ENCODE measurements around the gene DDX39A.
"Not testable (repeated sequence)": the region's sequence is repeated elsewhere in the genome, so short reads cannot be mapped to it uniquely, and the experiment has no call there.

The DDX39A gene

DNA sequence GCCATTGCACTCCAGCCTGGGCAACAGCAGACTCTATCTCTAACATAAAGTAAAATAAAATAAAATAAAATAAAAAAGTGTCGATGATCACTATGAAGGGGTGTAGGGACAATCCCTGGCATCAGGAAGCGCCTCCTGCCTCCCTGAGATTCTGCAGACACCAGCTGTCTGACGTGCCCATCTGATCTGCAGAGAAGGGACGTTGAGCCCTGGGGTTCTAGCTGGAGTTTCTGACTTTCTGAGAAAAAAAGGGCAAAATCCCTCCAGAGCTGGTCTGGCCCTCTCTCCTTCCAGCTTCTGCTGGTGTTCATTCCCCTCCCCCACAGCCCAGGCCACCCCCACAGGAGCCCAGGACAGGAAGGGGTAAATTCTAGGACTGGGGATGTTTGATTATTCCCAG, 40.3 kb downstream of the DDX39A start:
- Histone ChIP-seq H3K4ac (ENCODE audit: low read depth, low read length) (no peak overlapping the region), H2BK15ac (replicated peaks; ENCODE audit: low read depth) (no peak overlapping the region), H3K27ac (ENCODE audit: low read depth, low read length) (no peak overlapping the region), H2BK120ac (ENCODE audit: low read depth, low read length) (no peak overlapping the region), H3K4me2 (ENCODE audit: low read length) (no peak overlapping the region), H4K5ac (ENCODE audit: low read length) (no peak overlapping the region), H3K36me3 (ENCODE audit: control insufficient read depth, insufficient read depth, low read length) (no peaks in the 10 kb centered on the region), H3K56ac (ENCODE audit: low read length) (no peak overlapping the region), H4K8ac (ENCODE audit: low read depth, low read length) (no peak overlapping the region), H3K23ac (ENCODE audit: low read length) (no peak overlapping the region), H3K4me1 (ENCODE audit: control insufficient read depth, low read depth, low read length) (no peaks in the 10 kb centered on the region), H3K27me3 (ENCODE audit: insufficient read depth, low read length, poor library complexity) (no peaks in the 10 kb centered on the region), H3K79me2 (ENCODE audit: control insufficient read depth, insufficient read depth, low read length) (no peaks in the 10 kb centered on the region), H3K18ac (ENCODE audit: low read length) (no peak overlapping the region), H3K79me1 (ENCODE audit: low read length) (no peaks in the 10 kb centered on the region), H2AK5ac (ENCODE audit: low read length) (no peak overlapping the region), H3K9ac (ENCODE audit: low read length) (no peak overlapping the region), H3K4me3 (ENCODE audit: low read length) (no peak overlapping the region), H2BK5ac (ENCODE audit: low read length) (no peak overlapping the region)
- WGBS (ENCODE audit: extremely low coverage, insufficient coverage, low lambda C conversion rate) = no CpG with 5 or more reads among the region's 4 CpGs
- no peak for DNase-seq

DNA sequence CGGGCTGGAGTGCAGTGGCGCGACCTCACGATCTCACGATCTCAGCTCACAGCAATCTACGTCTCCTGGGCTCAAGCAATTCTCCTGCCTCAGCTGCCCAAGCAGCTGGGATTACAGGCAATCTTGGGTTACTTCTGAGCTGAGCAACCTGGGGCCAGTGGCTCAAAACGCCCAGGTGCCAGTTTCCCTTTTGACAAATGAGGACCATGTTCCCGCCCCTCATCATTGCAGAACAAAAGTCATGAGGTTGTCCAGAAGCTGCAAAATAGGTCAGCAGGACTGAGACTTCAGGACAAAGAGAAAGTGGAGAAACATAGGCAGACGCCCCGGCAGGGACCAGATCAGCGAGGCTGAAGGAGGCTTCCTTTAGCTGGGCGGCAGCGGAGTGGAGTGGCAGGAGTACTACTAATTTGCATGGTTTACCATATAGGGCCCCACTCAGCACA, 41.2 kb downstream of the DDX39A start:
- H3K4me1 ChIP-seq (ENCODE audit: control insufficient read depth, low read depth, low read length) = no peaks in the 10 kb centered on the region
- no peak overlapping the region for H3K18ac ChIP-seq (ENCODE audit: low read length)
- no peak overlapping the region for H4K8ac ChIP-seq (ENCODE audit: low read depth, low read length)
- no peak overlapping the region for H2BK120ac ChIP-seq (ENCODE audit: low read depth, low read length)
- H2BK5ac ChIP-seq (ENCODE audit: low read length) = no peak overlapping the region
- H3K23ac ChIP-seq (ENCODE audit: low read length) = no peak overlapping the region
- WGBS (ENCODE audit: extremely low coverage, insufficient coverage, low lambda C conversion rate) = no CpG with 5 or more reads among the region's 13 CpGs
- no peak overlapping the region for H3K27ac ChIP-seq (ENCODE audit: low read depth, low read length)
- DNase-seq = peak; percentile 59
- H3K4me3 ChIP-seq (ENCODE audit: low read length) = no peak overlapping the region
- H3K56ac ChIP-seq (ENCODE audit: low read length) = peak overlapping the region; percentile 49
- no peak overlapping the region for H4K5ac ChIP-seq (ENCODE audit: low read length)
- H2AK5ac ChIP-seq (ENCODE audit: low read length) = no peak overlapping the region
- no peak overlapping the region for H3K4me2 ChIP-seq (ENCODE audit: low read length)
- no peaks in the 10 kb centered on the region for H3K27me3 ChIP-seq (ENCODE audit: insufficient read depth, low read length, poor library complexity)
- no peak overlapping the region for H3K9ac ChIP-seq (ENCODE audit: low read length)
- H3K36me3 ChIP-seq (ENCODE audit: control insufficient read depth, insufficient read depth, low read length) = no peaks in the 10 kb centered on the region
- no peaks in the 10 kb centered on the region for H3K79me1 ChIP-seq (ENCODE audit: low read length)
- no peak overlapping the region for H2BK15ac ChIP-seq (replicated peaks; ENCODE audit: low read depth)
- H3K4ac ChIP-seq (ENCODE audit: low read depth, low read length) = no peak overlapping the region
- no peaks in the 10 kb centered on the region for H3K79me2 ChIP-seq (ENCODE audit: control insufficient read depth, insufficient read depth, low read length)

DNA sequence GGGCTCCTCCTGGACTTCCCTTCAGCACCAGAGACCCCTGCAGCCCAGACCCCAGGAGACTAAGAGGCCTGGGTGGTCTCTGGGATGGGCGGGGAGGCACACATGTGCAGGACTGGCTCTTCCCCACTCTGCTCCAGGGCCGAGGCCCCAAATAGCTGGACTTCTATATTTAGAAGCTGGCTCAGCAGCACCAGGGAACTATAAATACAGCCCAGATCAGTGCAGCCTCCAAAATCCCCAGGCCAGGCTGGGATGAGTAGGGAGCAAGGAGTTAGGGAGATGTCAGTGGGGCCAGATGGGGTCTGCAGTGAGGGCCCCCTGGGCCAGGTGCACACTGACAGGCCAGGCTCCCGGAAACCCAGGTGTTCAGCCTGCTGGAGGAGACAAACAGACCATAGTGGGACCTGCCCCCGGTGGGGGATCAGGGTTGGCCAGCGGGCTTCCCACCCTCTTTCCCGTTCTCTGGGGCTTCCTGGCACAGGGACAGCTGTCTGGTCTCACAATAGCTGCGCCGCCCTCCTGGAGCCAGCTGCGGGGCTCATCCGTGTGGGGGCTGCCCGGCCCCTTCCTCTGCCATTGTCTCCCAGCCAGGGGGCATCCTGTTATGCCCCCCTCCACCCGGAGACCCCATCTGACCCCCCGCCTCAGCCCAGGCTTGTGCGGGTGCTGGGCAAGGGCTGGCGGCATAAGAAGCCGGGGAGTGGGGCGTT, 43.4 kb downstream of the DDX39A start:
- no peak overlapping the region for H3K56ac ChIP-seq (ENCODE audit: low read length)
- DNase-seq = no peak
- no CpG with 5 or more reads among the region's 17 CpGs for WGBS (ENCODE audit: extremely low coverage, insufficient coverage, low lambda C conversion rate)
- H2BK120ac ChIP-seq (ENCODE audit: low read depth, low read length) = no peak overlapping the region
- H3K18ac ChIP-seq (ENCODE audit: low read length) = no peak overlapping the region
- H3K4ac ChIP-seq (ENCODE audit: low read depth, low read length) = no peak overlapping the region
- no peaks in the 10 kb centered on the region for H3K79me2 ChIP-seq (ENCODE audit: control insufficient read depth, insufficient read depth, low read length)
- H4K8ac ChIP-seq (ENCODE audit: low read depth, low read length) = no peak overlapping the region
- H3K4me3 ChIP-seq (ENCODE audit: low read length) = no peak overlapping the region
- no peaks in the 10 kb centered on the region for H3K36me3 ChIP-seq (ENCODE audit: control insufficient read depth, insufficient read depth, low read length)
- no peak overlapping the region for H4K5ac ChIP-seq (ENCODE audit: low read length)
- H3K23ac ChIP-seq (ENCODE audit: low read length) = no peak overlapping the region
- H2BK15ac ChIP-seq (replicated peaks; ENCODE audit: low read depth) = no peak overlapping the region
- H3K27me3 ChIP-seq (ENCODE audit: insufficient read depth, low read length, poor library complexity) = no peaks in the 10 kb centered on the region
- H3K27ac ChIP-seq (ENCODE audit: low read depth, low read length) = no peak overlapping the region
- H3K4me2 ChIP-seq (ENCODE audit: low read length) = no peak overlapping the region
- H3K4me1 ChIP-seq (ENCODE audit: control insufficient read depth, low read depth, low read length) = no peaks in the 10 kb centered on the region
- H2BK5ac ChIP-seq (ENCODE audit: low read length) = no peak overlapping the region
- no peak overlapping the region for H2AK5ac ChIP-seq (ENCODE audit: low read length)
- H3K79me1 ChIP-seq (ENCODE audit: low read length) = no peaks in the 10 kb centered on the region
- no peak overlapping the region for H3K9ac ChIP-seq (ENCODE audit: low read length)

DNA sequence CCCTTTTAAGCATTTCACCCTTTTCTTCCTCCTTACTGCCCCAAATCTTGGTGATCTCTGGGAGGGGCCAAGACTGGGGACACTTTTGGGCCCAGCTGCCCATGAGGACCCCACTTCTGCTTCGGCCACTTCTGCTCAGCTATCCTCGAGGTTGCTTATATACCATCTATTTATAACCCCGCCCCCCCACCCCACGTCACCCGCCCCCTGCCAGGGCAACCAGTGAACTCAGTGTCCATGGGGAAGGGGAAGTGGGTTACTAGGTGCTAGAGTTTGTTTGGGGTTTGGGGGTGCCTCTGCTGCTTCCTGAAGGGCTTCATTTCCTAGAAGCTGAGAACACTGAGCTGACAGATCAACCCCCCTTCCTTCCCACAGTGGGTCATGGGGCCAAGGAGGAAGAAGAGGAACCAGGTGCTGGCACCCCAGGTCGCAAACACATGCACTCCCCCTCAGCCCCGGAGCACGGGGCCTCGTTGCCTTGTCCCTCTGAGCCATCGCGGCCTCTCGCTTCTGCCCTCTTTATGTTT, 44.0 kb downstream of the DDX39A start:
- Histone ChIP-seq H3K18ac (ENCODE audit: low read length) (no peak overlapping the region), H3K27ac (ENCODE audit: low read depth, low read length) (no peak overlapping the region), H3K4me1 (ENCODE audit: control insufficient read depth, low read depth, low read length) (no peaks in the 10 kb centered on the region), H3K36me3 (ENCODE audit: control insufficient read depth, insufficient read depth, low read length) (no peaks in the 10 kb centered on the region), H4K5ac (ENCODE audit: low read length) (no peak overlapping the region), H3K23ac (ENCODE audit: low read length) (no peak overlapping the region), H3K9ac (ENCODE audit: low read length) (no peak overlapping the region), H2BK120ac (ENCODE audit: low read depth, low read length) (no peak overlapping the region), H2BK5ac (ENCODE audit: low read length) (no peak overlapping the region), H3K56ac (ENCODE audit: low read length) (no peak overlapping the region), H3K4ac (ENCODE audit: low read depth, low read length) (no peak overlapping the region), H3K27me3 (ENCODE audit: insufficient read depth, low read length, poor library complexity) (no peaks in the 10 kb centered on the region), H3K79me2 (ENCODE audit: control insufficient read depth, insufficient read depth, low read length) (no peaks in the 10 kb centered on the region), H3K79me1 (ENCODE audit: low read length) (no peaks in the 10 kb centered on the region), H4K8ac (ENCODE audit: low read depth, low read length) (no peak overlapping the region), H2BK15ac (replicated peaks; ENCODE audit: low read depth) (no peak overlapping the region), H2AK5ac (ENCODE audit: low read length) (no peak overlapping the region), H3K4me3 (ENCODE audit: low read length) (no peak overlapping the region), H3K4me2 (ENCODE audit: low read length) (no peak overlapping the region)
- no peak for DNase-seq
- no CpG with 5 or more reads among the region's 12 CpGs for WGBS (ENCODE audit: extremely low coverage, insufficient coverage, low lambda C conversion rate)

DNA sequence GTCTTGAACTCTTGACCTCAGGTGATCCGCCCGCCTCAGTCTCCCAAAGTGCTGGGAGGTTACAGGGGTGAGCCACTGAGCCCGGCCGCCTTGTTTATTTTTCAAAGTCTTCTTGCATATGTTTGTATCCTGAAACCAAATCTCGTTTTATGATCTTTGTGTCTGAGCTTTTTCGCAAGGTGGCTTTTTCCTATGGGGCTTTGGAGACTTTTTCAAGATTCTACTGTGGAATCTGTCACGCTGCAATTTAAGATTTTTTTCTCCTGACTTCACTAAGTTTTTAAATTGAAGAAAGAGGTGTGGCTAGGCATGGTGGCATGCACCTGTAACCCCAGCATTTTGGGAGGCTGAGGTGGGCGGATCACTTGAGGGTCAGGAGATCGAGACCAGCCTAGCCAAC, 44.8 kb downstream of the DDX39A start:
- H2BK15ac ChIP-seq (replicated peaks; ENCODE audit: low read depth); H3K23ac ChIP-seq (ENCODE audit: low read length); H3K4me2 ChIP-seq (ENCODE audit: low read length); H3K27ac ChIP-seq (ENCODE audit: low read depth, low read length); H3K79me2 ChIP-seq (ENCODE audit: control insufficient read depth, insufficient read depth, low read length); H3K9ac ChIP-seq (ENCODE audit: low read length); H2BK120ac ChIP-seq (ENCODE audit: low read depth, low read length); H3K56ac ChIP-seq (ENCODE audit: low read length); H3K36me3 ChIP-seq (ENCODE audit: control insufficient read depth, insufficient read depth, low read length); H3K27me3 ChIP-seq (ENCODE audit: insufficient read depth, low read length, poor library complexity); H3K4ac ChIP-seq (ENCODE audit: low read depth, low read length); H3K18ac ChIP-seq (ENCODE audit: low read length); H2AK5ac ChIP-seq (ENCODE audit: low read length); H3K4me1 ChIP-seq (ENCODE audit: control insufficient read depth, low read depth, low read length); H3K4me3 ChIP-seq (ENCODE audit: low read length); H2BK5ac ChIP-seq (ENCODE audit: low read length); H3K79me1 ChIP-seq (ENCODE audit: low read length); H4K5ac ChIP-seq (ENCODE audit: low read length); DNase-seq; H4K8ac ChIP-seq (ENCODE audit: low read depth, low read length): not testable (repeated sequence)
- no CpG with 5 or more reads among the region's 9 CpGs for WGBS (ENCODE audit: extremely low coverage, insufficient coverage, low lambda C conversion rate)

Measured in mesendoderm (in vitro differentiated cells).